ENCODE measurements around the gene FAH. TPM values are rescaled to one million over a fixed set of nuclear protein-coding genes. Genes with fewer than 3 reads are reported as not detected.

FAH gene
- polyA plus RNA-seq, 4 donors, result 26.3 to 81.5 (median 48.7) TPM

GRCh38 chr15:80231371-80231770, 78.6 kb downstream of the FAH start:
- Histone ChIP-seq H3K4me3 (ENCODE audit: low read depth in 1 of 3, low read length in 3 of 3) (no peak overlapping the region), H3K27ac (ENCODE audit: low read depth in 1 of 3, low read length in 2 of 3) (no peak overlapping the region), H3K4me1 (ENCODE audit: control insufficient read depth in 3 of 3, insufficient read depth in 2 of 3, low read depth in 1 of 3, low read length in 2 of 3) (no peaks in the 10 kb centered on the region), H3K9me3 (ENCODE audit: control insufficient read depth in 2 of 2, insufficient read depth in 1 of 2, low read depth in 1 of 2, low read length in 1 of 2) (no peaks in the 10 kb centered on the region), H3K36me3 (ENCODE audit: control insufficient read depth in 3 of 3, insufficient read depth in 2 of 3, low read depth in 1 of 3, low read length in 3 of 3) (no peaks in the 10 kb centered on the region), H3K27me3 (ENCODE audit: control insufficient read depth in 3 of 3, insufficient read depth in 3 of 3, low read length in 3 of 3) (peaks cover 0 to 5% (median 2%) of the 10 kb centered on the region in 3 donors)
- no peak for DNase-seq
- FAIRE-seq, result no peak
- 66 to 74% (median 67%) methylated on average over 2 of the region's 2 CpGs for WGBS, 3 donors

GRCh38 chr15:80233581-80233980, 80.8 kb downstream of the FAH start:
- DNase-seq, result no peak
- WGBS, 3 donors, result 35 to 46% (median 35%) methylated on average over 9 of the region's 9 CpGs
- Histone ChIP-seq H3K27ac (ENCODE audit: low read depth in 1 of 3, low read length in 2 of 3) (no peak overlapping the region), H3K9me3 (ENCODE audit: control insufficient read depth in 2 of 2, insufficient read depth in 1 of 2, low read depth in 1 of 2, low read length in 1 of 2) (no peaks in the 10 kb centered on the region), H3K4me1 (ENCODE audit: control insufficient read depth in 3 of 3, insufficient read depth in 2 of 3, low read depth in 1 of 3, low read length in 2 of 3) (no peaks in the 10 kb centered on the region), H3K27me3 (ENCODE audit: control insufficient read depth in 3 of 3, insufficient read depth in 3 of 3, low read length in 3 of 3) (peaks cover 0 to 5% (median 0%) of the 10 kb centered on the region in 3 donors), H3K4me3 (ENCODE audit: low read depth in 1 of 3, low read length in 3 of 3) (no peak overlapping the region), H3K36me3 (ENCODE audit: control insufficient read depth in 3 of 3, insufficient read depth in 2 of 3, low read depth in 1 of 3, low read length in 3 of 3) (no peaks in the 10 kb centered on the region)
- FAIRE-seq, result no peak

GRCh38 chr15:80234883-80235282, 82.1 kb downstream of the FAH start:
- Histone ChIP-seq H3K4me1 (ENCODE audit: control insufficient read depth in 3 of 3, insufficient read depth in 2 of 3, low read depth in 1 of 3, low read length in 2 of 3) (no peaks in the 10 kb centered on the region), H3K36me3 (ENCODE audit: control insufficient read depth in 3 of 3, insufficient read depth in 2 of 3, low read depth in 1 of 3, low read length in 3 of 3) (no peaks in the 10 kb centered on the region), H3K27me3 (ENCODE audit: control insufficient read depth in 3 of 3, insufficient read depth in 3 of 3, low read length in 3 of 3) (peaks cover 0 to 5% (median 0%) of the 10 kb centered on the region in 3 donors), H3K27ac (ENCODE audit: low read depth in 1 of 3, low read length in 2 of 3) (no peak overlapping the region), H3K9me3 (ENCODE audit: control insufficient read depth in 2 of 2, insufficient read depth in 1 of 2, low read depth in 1 of 2, low read length in 1 of 2) (no peaks in the 10 kb centered on the region), H3K4me3 (ENCODE audit: low read depth in 1 of 3, low read length in 3 of 3) (no peak overlapping the region)
- 50 to 60% (median 59%) methylated on average over 4 of the region's 4 CpGs for WGBS, 3 donors
- FAIRE-seq (no peak), DNase-seq (peak in 1 of 2 donors; percentile 43)

Other genes with a start within 250 kb of the FAH start
- gene BCL2A1, start 181.8 kb upstream of the FAH start, polyA plus RNA-seq, result 1 to 10 TPM; 2.0 to 6.7 (median 3.8) TPM
- 10 to 100 TPM; 66.9 to 97.3 (median 89.4) TPM for gene ZFAND6, start 93.3 kb upstream of the FAH start, polyA plus RNA-seq
- 10 to 100 TPM in 1 of 4 donors, 1 to 10 TPM in 1, under 1 TPM in 2; under 0.01 to 12.8 (median 0.61) TPM for gene CTXND1, start 99.2 kb downstream of the FAH start, polyA plus RNA-seq